Measurements from ENCODE around the gene WDR82.

Gene WDR82

GRCh38 chr3:52257911-52258310 lies 20.5 kb downstream of the WDR82 start:
- in situ Hi-C loops (cut with MboI; ENCODE audit: low sequenced_read_pairs) = no loop called here

GRCh38 chr3:52256622-52257021 lies 21.8 kb downstream of the WDR82 start:
- in situ Hi-C loops (cut with MboI; ENCODE audit: low sequenced_read_pairs) = no loop called here

GRCh38 chr3:52256159-52256558 lies 22.3 kb downstream of the WDR82 start:
- in situ Hi-C loops (cut with MboI; ENCODE audit: low sequenced_read_pairs) = no loop called here

GRCh38 chr3:52254608-52255007 lies 23.8 kb downstream of the WDR82 start:
- in situ Hi-C loops (cut with MboI; ENCODE audit: low sequenced_read_pairs) = no loop called here

- in situ Hi-C loops (cut with MboI; ENCODE audit: low sequenced_read_pairs) = no loop called here
These were observed 24.8 kb downstream of the WDR82 start for GRCh38 chr3:52253314-52254304.

GRCh38 chr3:52250122-52250521 lies 28.3 kb downstream of the WDR82 start:
- in situ Hi-C loops (cut with MboI; ENCODE audit: low sequenced_read_pairs) = no loop called here

GRCh38 chr3:52249683-52250082 lies 28.8 kb downstream of the WDR82 start:
- in situ Hi-C loops (cut with MboI; ENCODE audit: low sequenced_read_pairs) = no loop called here

GRCh38 chr3:52248816-52249547 lies 29.5 kb downstream of the WDR82 start:
- in situ Hi-C loops (cut with MboI; ENCODE audit: low sequenced_read_pairs) = no loop called here

- in situ Hi-C loops (cut with MboI; ENCODE audit: low sequenced_read_pairs) = no loop called here
These were observed 30.3 kb downstream of the WDR82 start for GRCh38 chr3:52248165-52248541.

- in situ Hi-C loops (cut with MboI; ENCODE audit: low sequenced_read_pairs) = no loop called here
These were observed 30.9 kb downstream of the WDR82 start for GRCh38 chr3:52247409-52248164.

GRCh38 chr3:52246728-52247408 lies 31.6 kb downstream of the WDR82 start:
- in situ Hi-C loops (cut with MboI; ENCODE audit: low sequenced_read_pairs) = no loop called here

- in situ Hi-C loops (cut with MboI; ENCODE audit: low sequenced_read_pairs) = no loop called here
These were observed 32.2 kb downstream of the WDR82 start for GRCh38 chr3:52246264-52246620.

- in situ Hi-C loops (cut with MboI; ENCODE audit: low sequenced_read_pairs) = no loop called here
These were observed 32.9 kb downstream of the WDR82 start, which contains the start of gene PPM1M for GRCh38 chr3:52245322-52246263. PPM1M (plus strand) TSS chr3:52245759; CDS start chr3:52245825, 66 bp downstream.

- in situ Hi-C loops (cut with MboI; ENCODE audit: low sequenced_read_pairs) = no loop called here
These were observed 34.4 kb downstream of the WDR82 start for GRCh38 chr3:52243791-52244628.

GRCh38 chr3:52242039-52242438 lies 36.4 kb downstream of the WDR82 start:
- in situ Hi-C loops (cut with MboI; ENCODE audit: low sequenced_read_pairs) = no loop called here

- in situ Hi-C loops (cut with MboI; ENCODE audit: low sequenced_read_pairs) = no loop called here
These were observed 37.5 kb downstream of the WDR82 start for GRCh38 chr3:52240886-52241370.

- in situ Hi-C loops (cut with MboI; ENCODE audit: low sequenced_read_pairs) = no loop called here
These were observed 38.2 kb downstream of the WDR82 start for GRCh38 chr3:52240059-52240885.

Data from HL-60/S4 (cell line).